GM12878 (cell line): ENCODE measurements around the gene ADK.

Experiments
- JUND ChIP-seq: IDR thresholded peaks from 2 replicates; pipeline ENCODE4 v1.6.1; 2012; ENCODE audit warnings: low read depth, mild to moderate bottlenecking, low read length, improper control_type of control experiment, moderate library complexity
- MTA3 ChIP-seq: IDR thresholded peaks from 2 replicates; pipeline ENCODE4 v1.6.1; 2012; ENCODE audit warnings: low read length, inconsistent platforms, borderline replicate concordance
- NRF1 ChIP-seq: conservative IDR thresholded peaks from 2 replicates; pipeline ENCODE4 v1.6.1; 2011; ENCODE audit warnings: mild to moderate bottlenecking, low read depth, low read length, improper control_type of control experiment
- SIN3A ChIP-seq: IDR thresholded peaks from 2 replicates; pipeline ENCODE4 v1.6.1; 2012; ENCODE audit warnings: low read depth, low read length, improper control_type of control experiment
- TARDBP ChIP-seq: IDR thresholded peaks from 2 replicates; pipeline ENCODE4 v1.6.1; 2016; ENCODE audit warnings: borderline replicate concordance
- TF ChIP-seq, protein P1 (sequence below): fragments of 450-650 bp; IDR thresholded peaks from 2 replicates; pipeline ENCODE4 v1.6.1; 2017; ENCODE audit warnings: mild to moderate bottlenecking
- TF ChIP-seq, protein P2 (sequence below), 3 experiments: IDR thresholded peaks in 2 of 3; conservative IDR thresholded peaks in 1 of 3; 2 replicates each; pipeline ENCODE4 v1.5.1; 2011; ENCODE audit warnings: low read depth in 3 of 3, low read length in 3 of 3, mild to moderate bottlenecking in 3 of 3, control low read depth in 2 of 3, moderate library complexity in 2 of 3, inconsistent platforms in 1 of 3, mixed read lengths in 1 of 3; ENCODE audit not compliant: control insufficient read depth in 2 of 3, insufficient read depth in 1 of 3; ENCODE audit errors: extremely low read depth in 1 of 3

GRCh38 chr10:74602576-74602975, 451.6 kb downstream of the ADK start:
- TF ChIP-seq JUND (no peak), NRF1 (no peak), MTA3 (no peak), TARDBP (no peak), SIN3A (no peak)
- TF ChIP-seq, protein P1, sequence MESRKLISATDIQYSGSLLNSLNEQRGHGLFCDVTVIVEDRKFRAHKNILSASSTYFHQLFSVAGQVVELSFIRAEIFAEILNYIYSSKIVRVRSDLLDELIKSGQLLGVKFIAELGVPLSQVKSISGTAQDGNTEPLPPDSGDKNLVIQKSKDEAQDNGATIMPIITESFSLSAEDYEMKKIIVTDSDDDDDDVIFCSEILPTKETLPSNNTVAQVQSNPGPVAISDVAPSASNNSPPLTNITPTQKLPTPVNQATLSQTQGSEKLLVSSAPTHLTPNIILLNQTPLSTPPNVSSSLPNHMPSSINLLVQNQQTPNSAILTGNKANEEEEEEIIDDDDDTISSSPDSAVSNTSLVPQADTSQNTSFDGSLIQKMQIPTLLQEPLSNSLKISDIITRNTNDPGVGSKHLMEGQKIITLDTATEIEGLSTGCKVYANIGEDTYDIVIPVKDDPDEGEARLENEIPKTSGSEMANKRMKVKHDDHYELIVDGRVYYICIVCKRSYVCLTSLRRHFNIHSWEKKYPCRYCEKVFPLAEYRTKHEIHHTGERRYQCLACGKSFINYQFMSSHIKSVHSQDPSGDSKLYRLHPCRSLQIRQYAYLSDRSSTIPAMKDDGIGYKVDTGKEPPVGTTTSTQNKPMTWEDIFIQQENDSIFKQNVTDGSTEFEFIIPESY: no peak
- TF ChIP-seq, protein P2, sequence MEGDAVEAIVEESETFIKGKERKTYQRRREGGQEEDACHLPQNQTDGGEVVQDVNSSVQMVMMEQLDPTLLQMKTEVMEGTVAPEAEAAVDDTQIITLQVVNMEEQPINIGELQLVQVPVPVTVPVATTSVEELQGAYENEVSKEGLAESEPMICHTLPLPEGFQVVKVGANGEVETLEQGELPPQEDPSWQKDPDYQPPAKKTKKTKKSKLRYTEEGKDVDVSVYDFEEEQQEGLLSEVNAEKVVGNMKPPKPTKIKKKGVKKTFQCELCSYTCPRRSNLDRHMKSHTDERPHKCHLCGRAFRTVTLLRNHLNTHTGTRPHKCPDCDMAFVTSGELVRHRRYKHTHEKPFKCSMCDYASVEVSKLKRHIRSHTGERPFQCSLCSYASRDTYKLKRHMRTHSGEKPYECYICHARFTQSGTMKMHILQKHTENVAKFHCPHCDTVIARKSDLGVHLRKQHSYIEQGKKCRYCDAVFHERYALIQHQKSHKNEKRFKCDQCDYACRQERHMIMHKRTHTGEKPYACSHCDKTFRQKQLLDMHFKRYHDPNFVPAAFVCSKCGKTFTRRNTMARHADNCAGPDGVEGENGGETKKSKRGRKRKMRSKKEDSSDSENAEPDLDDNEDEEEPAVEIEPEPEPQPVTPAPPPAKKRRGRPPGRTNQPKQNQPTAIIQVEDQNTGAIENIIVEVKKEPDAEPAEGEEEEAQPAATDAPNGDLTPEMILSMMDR (IDR thresholded peaks at IDR 0.05 in 2 of 3, conservative IDR thresholded peaks at IDR 0.05 in 1 of 3; ENCODE audit: control insufficient read depth in 2 of 3, extremely low read depth in 1 of 3, insufficient read depth in 1 of 3, low read depth in 3 of 3, low read length in 3 of 3): no peak
